Renal cortex interstitium (tissue), 11 donors: ENCODE data around the gene COL4A2. TPM values are rescaled to one million over a fixed set of nuclear protein-coding genes. Genes with fewer than 3 reads are reported as not detected.

ENCODE experiments used
- DNase-seq, 11 donors: peaks; one replicate each; pipeline ENCODE4 v3.0.0-alpha.2; 2013; ENCODE audit warnings: low read depth in 9 of 11, low spot score in 4 of 11; ENCODE audit errors: extremely low read depth in 1 of 11
- polyA plus RNA-seq, 3 donors: library from polyadenylated mRNA; unstranded; fragments of 120-200 nt; gene quantifications; one replicate each; pipeline ENCODE4 v1.2.1, GENCODE V29; 2013; ENCODE audit not compliant: insufficient read length in 3 of 3

COL4A2 gene
- polyA plus RNA-seq, 3 donors = 422 to 524 (median 515) TPM

DNA sequence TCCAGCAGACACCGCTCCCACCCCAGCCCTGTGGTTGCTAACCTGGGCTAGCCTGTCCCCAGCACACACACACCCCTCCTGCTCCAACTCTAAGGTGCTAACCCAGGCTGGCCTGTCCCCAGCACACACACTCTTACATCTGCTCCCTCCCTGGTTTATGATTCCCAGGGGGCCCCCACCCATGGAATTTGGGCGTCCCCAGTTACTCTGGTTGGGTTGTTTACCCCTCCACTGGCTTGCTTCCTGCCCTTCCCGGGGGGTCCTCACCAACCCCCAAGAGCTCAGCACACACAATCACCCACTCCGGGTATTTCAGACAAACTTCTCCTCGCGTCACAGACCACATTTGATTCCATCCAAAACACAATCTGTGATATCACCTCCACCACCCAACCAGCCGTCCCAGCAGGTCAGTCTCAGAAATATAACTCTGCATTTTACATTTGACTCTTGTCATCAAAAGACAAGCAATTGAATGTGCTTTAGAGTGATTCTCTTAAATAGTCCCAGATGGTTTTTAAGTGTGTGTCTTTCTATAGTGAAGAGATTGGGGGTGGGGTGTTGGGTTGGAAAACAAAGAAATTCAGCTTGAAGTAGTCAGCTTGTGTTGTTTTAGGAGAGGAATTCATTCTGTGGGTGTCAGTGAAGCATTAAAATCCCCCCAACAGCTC, 20.1 kb downstream of the COL4A2 start:
- DNase-seq = no peak

DNA sequence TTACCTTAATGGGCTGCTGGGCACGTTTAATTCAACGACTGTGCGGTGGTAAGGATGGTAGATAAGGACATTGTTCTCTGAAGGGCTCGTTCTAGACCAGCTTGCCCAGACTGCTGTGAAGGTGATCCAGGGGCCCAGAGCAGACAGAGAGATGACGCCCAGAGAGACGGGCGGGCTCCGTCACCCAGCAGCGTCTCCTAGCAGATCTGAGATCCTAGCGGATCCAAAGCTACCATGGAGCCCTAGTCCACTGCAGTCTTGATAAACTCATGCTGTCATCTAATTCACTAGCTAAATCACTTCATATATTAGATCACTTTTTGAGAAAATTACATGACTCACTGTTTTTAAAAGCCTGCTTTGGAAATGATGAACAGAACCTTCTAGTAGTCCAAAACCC, 21.5 kb downstream of the COL4A2 start:
- no peak for DNase-seq

- no peak for DNase-seq
Observed at GRCh38 chr13:110329258-110329657, 22.2 kb downstream of the COL4A2 start.

DNA sequence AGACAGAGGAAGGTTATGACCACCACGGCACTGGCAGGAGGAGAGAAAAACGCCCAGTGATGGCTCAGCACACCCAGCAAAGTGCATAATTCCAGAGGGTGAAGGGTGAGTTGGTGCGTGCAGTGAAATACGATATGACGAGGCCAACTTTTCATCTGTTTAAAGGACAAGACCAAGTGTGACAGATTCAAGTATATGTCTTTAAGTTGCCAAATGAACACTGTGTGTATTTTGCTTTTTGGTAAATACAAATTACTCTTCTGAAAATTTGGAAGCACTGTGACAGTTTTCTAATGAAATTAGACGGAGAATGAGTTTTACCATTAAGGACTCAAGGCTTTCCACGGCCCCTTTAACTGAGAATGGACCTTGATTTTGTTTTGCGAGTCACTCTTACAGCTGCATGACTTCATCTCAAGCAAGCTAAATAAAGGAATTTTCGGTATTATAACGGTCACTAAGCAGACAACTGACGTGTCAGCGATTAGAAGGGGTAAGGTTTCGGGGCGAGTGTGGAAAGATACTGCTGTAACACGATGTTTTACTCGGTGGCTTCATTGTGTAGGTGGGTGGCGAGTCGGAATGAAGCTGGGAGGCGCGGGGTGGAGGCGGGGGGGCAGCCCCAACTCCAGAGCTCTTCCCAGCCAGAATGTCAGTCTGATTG, 22.8 kb downstream of the COL4A2 start:
- no peak for DNase-seq

DNA sequence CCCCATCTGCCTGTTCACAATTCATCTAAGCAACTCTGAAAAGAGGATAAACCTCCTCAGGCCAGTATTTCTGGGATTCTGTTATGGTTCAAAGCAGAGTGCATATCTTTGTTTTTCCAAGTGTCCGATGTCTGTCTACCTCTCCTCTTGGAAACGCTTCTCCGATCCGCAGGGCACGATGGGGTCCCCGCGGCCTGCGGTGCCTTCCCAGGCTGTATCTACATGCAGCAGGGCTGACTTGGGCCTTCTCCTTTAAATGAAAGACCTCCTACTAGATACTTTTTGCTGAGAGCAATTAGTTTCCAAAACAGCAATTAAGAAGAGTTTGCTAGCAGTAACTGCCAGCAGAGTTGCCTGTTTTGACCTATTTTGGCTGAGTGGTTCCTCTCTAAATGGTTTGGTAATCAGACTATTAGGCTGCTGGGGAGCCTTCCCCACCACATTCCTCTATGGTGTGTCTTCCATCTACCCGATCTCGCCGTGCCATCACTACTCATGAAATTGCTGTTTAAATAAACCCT, 23.5 kb downstream of the COL4A2 start:
- DNase-seq = no peak

DNA sequence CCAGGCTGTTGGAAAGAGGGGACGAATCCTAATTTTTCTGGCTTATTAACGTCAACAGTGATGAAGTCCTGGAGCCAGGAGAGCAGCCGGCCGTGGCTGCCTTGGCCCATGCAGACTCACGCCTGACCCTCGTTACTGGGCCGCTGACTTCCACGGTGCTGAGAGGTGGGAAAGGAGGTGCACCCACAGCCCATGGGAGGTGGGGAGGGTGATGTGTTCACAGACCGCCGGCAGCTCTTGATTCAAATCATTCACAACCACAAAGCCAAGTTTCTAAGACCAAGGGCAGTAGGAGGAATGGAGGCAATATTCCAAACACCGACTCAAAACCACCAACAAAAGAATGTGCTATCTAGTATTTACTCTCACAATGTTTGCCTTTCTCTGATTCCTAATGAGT, 24.3 kb downstream of the COL4A2 start:
- no peak for DNase-seq

DNA sequence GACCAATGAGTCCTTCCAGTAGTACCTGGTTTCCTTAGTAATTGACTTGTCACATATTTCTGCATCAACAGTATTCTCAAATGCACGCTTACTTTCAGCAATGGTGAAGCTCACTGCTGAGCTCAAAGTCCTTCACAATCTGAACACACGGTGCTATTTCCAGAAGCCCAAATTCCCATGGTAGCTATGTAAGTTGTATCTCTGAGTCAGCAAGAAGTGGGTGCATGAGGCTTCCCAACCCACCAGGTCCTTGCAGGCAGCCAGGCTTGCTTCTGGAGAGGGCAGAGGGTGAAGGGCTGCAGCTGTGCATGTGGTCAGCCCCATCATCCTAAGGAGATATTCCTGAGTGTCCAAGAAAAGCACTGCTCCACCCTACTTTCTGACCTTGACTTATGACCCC, 25.7 kb downstream of the COL4A2 start:
- DNase-seq = no peak

- no peak for DNase-seq
Observed at GRCh38 chr13:110333837-110334236, 26.8 kb downstream of the COL4A2 start.

GRCh38 chr13:110334256-110334655, 27.2 kb downstream of the COL4A2 start:
- no peak for DNase-seq

DNA sequence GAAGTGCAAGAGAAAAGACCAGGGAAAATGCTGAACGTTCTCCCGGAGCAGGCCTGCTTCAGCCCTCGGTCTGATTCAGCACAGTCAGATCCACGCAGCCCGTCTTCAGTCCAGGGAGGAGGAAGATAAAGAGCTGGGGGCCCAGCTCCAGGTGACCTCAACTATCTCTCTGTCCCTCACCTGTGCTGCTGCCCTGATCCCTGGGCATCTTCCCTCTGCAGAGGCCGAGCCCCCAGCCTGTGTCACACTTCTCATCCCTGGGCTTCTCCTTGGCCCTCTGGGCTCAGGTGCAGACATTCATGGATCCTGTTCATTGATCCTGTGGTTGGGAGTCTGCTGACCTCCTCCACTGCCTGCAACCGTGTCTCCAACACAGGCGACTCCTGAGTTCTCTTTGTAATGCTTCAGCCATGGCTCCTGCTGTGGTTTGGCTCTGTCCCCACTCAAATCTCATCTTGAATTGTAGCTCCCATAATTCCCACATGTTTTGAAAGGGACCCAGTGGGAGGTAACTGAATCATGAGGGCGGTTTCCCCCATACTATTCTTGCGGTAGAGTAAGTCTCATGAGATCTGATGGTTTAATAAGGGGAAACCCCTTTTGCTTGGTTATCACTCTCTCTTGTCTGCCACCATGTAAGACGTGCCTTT, 27.9 kb downstream of the COL4A2 start:
- no peak for DNase-seq

DNA sequence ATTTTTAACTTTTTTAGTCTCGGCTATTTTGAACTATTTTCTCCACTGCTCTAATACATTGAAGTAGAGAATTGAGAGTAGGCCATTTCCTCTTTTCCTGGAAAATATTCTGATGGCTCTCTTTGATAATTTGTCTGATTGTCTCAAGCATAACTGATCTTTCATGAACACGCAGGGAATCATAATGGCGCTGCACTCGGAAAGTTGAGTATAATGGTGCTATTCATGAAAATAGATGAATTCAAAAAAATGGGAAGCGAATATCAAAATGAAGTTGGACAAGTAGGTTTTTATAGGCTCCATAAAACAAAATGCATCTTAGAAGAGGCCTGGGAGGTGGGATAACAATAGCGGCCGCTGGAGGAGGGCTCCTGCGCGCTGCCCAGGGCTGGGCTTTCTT, 29.0 kb downstream of the COL4A2 start:
- no peak for DNase-seq

DNA sequence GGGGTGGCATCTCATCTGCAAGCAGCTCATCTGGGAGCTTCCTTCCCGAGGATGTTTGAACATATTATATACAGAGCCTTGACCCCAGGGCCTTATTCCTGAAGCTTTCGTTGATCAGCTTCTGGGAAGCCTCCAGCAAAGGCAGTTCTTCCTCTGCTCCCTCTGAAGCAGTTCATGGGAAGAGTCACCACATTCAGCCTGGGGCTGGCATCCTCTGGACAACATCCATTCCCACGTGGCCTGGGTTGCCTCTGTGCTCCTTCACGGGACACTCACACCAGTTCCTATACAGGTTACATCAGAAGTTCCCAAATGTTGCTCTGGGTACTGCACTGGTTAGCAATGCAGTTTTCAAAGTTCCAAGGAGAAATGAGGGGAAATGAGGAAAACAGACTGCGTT, 29.6 kb downstream of the COL4A2 start:
- DNase-seq = no peak

DNA sequence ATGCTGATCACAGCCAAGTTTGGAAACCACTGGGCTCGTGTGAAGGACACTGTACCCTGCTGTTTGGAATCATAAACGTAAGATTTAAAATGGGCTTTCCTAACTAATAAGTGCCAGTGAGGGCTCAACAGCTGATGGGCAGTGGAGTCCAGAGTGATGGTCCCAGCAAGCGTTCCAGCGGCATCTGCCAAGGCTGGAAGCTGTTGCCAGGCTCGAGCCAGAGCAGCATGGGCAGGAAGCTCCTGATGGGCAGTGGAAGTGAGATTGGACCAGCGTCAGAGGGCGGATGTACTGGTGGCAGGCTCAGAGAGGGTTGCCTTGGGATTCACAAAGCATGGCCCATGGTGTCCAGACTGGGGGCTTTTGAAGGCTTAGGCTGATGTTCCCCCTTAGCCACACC, 30.2 kb downstream of the COL4A2 start:
- DNase-seq = no peak

DNA sequence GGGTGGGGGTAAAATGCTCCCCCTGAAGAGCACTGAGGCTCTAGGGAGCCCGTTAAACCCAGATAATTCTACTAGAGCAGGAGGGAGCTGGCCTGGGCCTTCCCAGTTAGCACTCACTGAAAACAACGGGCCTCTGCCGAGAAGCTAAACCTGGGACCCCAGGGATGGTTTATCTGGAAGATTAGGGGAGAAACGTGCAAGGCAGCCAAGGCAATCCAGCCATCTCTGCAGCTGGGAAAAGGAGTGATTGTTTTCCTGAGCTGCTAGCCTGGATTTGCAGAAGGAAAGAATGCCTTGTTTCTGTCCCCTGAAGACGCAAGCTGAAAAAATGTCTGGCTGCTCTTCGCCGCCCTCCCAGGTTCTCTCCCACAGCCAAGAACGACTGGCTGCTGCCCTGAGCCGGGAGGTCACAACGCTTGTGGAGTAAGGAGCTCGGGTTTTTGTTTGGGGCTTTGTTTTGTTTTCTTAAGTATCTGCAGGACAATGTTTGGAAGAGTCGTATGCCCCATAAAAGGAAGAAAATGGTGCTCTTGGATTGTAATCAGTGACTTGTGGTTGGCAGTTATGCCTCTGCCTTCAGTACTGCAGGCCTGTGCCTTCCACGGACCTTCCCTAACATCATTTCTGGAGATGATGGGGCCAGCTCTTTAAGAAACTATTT, 31.5 kb downstream of the COL4A2 start:
- no peak for DNase-seq

DNA sequence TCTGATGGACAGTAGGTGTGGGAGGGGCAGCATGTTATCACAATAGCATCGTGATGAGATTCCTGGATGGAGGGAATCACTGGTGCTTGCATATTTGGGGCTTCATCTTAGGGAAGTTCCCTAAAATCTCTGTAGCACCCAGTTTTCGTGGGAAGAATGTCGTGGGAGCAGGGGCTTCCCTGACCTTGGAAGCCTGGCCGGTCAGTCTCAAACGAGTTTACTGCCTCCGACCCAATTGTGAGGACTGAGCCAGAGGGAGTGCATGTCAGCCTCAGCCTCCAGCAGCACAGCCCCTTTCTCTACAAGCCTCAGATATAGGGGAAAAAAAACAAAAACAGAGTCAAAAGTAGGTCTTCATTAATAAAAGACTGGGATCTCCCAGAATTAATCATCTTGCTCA, 32.2 kb downstream of the COL4A2 start:
- DNase-seq = no peak

GRCh38 chr13:110339975-110340550, 33.0 kb downstream of the COL4A2 start:
- DNase-seq = no peak

- peak in 2 of 11 donors; percentile 50 to 66 for DNase-seq
Observed at GRCh38 chr13:110340812-110341444, 33.8 kb downstream of the COL4A2 start.

DNA sequence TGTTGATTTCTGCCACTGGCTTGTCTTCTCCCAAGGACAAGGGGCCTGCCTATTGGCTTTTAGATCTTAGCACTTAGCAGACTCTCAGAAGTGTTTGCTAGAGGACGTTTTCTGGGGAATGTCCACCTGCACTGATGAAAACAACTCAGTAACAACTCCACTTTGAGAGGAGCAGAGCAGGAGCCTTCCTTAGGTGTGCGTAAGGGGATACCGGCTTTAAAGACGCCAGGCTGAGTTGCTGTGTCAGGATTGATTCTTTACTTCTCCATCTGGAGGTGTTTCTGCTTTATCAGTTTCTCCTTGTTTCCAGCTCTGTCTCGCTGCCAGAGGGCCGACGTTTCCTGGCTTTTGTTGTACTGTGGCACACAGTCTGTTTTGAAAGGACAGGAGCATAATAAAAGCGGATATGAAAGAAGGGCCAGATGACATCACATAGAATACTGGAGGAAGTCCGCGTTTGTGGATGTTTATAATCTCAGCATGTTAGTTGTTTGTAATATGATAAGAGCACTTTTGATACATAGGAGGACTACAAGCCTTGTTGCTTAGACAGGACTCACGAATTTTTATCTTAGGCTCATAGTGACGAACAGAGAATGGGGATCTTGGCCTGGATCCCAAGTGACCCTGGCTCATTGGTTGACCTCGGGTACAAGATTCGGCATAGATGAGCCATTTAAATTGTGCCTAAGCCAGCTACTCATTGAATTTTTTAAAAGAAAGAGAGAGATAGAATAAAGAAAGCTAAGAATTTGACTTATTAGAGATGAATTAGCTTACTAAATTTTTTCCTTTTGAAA, 34.6 kb downstream of the COL4A2 start:
- no peak for DNase-seq
